ENCODE results near the gene LURAP1L. TPM values are rescaled to one million over a fixed set of nuclear protein-coding genes. Genes with fewer than 3 reads are reported as not detected.

Gene LURAP1L
- total and polyA plus RNA-seq, 2 of the 4 experiments (the other 2 are of a cell fraction) = 6.1 to 10.6 TPM

DNA sequence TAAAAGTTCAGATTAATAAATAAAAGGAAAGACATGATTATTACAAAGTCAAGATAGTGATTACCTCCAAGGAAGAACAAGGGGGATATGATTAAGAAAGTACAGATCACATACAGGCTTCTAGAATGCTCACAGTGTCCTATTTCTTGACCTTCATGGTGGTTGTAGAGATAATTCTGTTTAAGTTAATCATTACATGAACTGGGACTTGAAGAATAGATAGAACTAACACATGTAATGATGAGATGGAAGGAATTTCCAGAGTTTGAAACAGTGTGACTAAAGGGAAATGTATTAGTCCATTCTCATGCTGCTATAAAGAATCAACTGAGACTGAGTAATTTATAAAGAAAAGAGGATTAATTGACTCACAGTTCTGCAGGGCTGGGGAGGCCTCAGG lies 72.7 kb downstream of the LURAP1L start:
- no peak overlapping the region for H3K14ac ChIP-seq (replicated peaks; ENCODE audit: low read depth, low read length)
- H3K27me3 ChIP-seq (ENCODE audit: control insufficient read depth, insufficient read depth, low read length) = no peaks in the 10 kb centered on the region
- intact Hi-C loops (cut with micrococcal nuclease) = no loop called here
- no peak overlapping the region for H2AFZ ChIP-seq (replicated peaks; ENCODE audit: low read length, poor library complexity)
- 0 out of 2 replicates have a peak overlapping the region, but pooled peaks have one; percentile 69 for H3K18ac ChIP-seq (ENCODE audit: low read depth, low read length)
- no peak overlapping the region for H2BK20ac ChIP-seq (ENCODE audit: low read depth, low read length)
- H2AK9ac ChIP-seq (replicated peaks; ENCODE audit: low read depth, low read length, poor library complexity) = no peak overlapping the region
- no peak overlapping the region for H3K4ac ChIP-seq (ENCODE audit: low read depth, low read length)
- ChIA-PET POLR2A (ENCODE audit: unreplicated experiment) (no interaction called here), CTCF (no interaction called here)
- H3K4me3 ChIP-seq (ENCODE audit: insufficient read depth, low read depth, low read length) = no peak overlapping the region
- H3K4me2 ChIP-seq (ENCODE audit: low read depth, low read length) = no peak overlapping the region
- peak; percentile 53 for DNase-seq
- no TSS peak for BruUV-seq (replicated peaks)
- H4K20me1 ChIP-seq (ENCODE audit: insufficient read depth, low read length) = no peaks in the 10 kb centered on the region
- no peak for ATAC-seq (ENCODE audit: low read depth)
- H3K9me3 ChIP-seq (ENCODE audit: control insufficient read depth, insufficient read depth, low read length) = no peaks in the 10 kb centered on the region
- in situ Hi-C loops (cut with MboI; ENCODE audit: low sequenced_read_pairs) = no loop called here
- no peak overlapping the region for H2AK5ac ChIP-seq (ENCODE audit: low read depth, low read length)
- no peak overlapping the region for H3K56ac ChIP-seq (ENCODE audit: extremely low read depth, insufficient read depth, low read length)
- no peaks in the 10 kb centered on the region for H3K79me1 ChIP-seq (ENCODE audit: low read depth in 1 of 2, low read length in 2 of 2)
- TF ChIP-seq RCOR1 (IDR thresholded peaks at IDR 0.05; ENCODE audit: insufficient replicate concordance, low read length) = no peak
- TF ChIP-seq CHD1 (IDR thresholded peaks at IDR 0.05; ENCODE audit: low read depth, low read length) = no peak
- no peak for TF ChIP-seq RAD21 (IDR thresholded peaks at IDR 0.05; ENCODE audit: low read length)
- TF ChIP-seq FOS (IDR thresholded peaks at IDR 0.05; ENCODE audit: low read depth, low read length) = no peak
- no peak for TF ChIP-seq RFX5 (IDR thresholded peaks at IDR 0.05; ENCODE audit: low read depth, low read length)
- no peak for TF ChIP-seq NFE2L2 (IDR thresholded peaks at IDR 0.05; ENCODE audit: low read depth, low read length)
- TF ChIP-seq CEBPB (IDR thresholded peaks at IDR 0.05; ENCODE audit: low read depth, low read length) = no peak
- no peak for TF ChIP-seq MAZ (IDR thresholded peaks at IDR 0.05; ENCODE audit: borderline replicate concordance, low read depth, low read length)
- no peak for TF ChIP-seq POLR2A (IDR thresholded peaks at IDR 0.05; ENCODE audit: low read depth, low read length)
- TF ChIP-seq, protein P1, sequence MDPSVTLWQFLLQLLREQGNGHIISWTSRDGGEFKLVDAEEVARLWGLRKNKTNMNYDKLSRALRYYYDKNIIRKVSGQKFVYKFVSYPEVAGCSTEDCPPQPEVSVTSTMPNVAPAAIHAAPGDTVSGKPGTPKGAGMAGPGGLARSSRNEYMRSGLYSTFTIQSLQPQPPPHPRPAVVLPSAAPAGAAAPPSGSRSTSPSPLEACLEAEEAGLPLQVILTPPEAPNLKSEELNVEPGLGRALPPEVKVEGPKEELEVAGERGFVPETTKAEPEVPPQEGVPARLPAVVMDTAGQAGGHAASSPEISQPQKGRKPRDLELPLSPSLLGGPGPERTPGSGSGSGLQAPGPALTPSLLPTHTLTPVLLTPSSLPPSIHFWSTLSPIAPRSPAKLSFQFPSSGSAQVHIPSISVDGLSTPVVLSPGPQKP (IDR thresholded peaks at IDR 0.05; ENCODE audit: borderline replicate concordance, low read depth, low read length) = no peak
- TF ChIP-seq MXI1 (IDR thresholded peaks at IDR 0.05; ENCODE audit: borderline replicate concordance, low read depth, low read length) = no peak
- no peak for TF ChIP-seq MAFK (IDR thresholded peaks at IDR 0.05; ENCODE audit: low read depth, low read length)
- TF ChIP-seq, protein P2, sequence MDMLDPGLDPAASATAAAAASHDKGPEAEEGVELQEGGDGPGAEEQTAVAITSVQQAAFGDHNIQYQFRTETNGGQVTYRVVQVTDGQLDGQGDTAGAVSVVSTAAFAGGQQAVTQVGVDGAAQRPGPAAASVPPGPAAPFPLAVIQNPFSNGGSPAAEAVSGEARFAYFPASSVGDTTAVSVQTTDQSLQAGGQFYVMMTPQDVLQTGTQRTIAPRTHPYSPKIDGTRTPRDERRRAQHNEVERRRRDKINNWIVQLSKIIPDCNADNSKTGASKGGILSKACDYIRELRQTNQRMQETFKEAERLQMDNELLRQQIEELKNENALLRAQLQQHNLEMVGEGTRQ (IDR thresholded peaks at IDR 0.05; ENCODE audit: low read depth, low read length) = no peak
- no peak overlapping the region for H4K91ac ChIP-seq (ENCODE audit: insufficient read depth, low read depth, low read length)
- peak overlapping the region; percentile 72 for H2BK5ac ChIP-seq (ENCODE audit: low read depth, low read length, poor library complexity, severe bottlenecking)
- H3K9me1 ChIP-seq (ENCODE audit: insufficient read depth, low read length) = no peaks in the 10 kb centered on the region
- no peak overlapping the region for H3K9ac ChIP-seq (ENCODE audit: low read depth, low read length)
- H3K36me3 ChIP-seq (ENCODE audit: control insufficient read depth, insufficient read depth, low read length) = no peaks in the 10 kb centered on the region
- dilution Hi-C loops (cut with HindIII; ENCODE audit: low sequenced_read_pairs, unreplicated experiment) = no loop called here
- H4K5ac ChIP-seq (ENCODE audit: low read depth, low read length) = no peak overlapping the region
- no peaks in the 10 kb centered on the region for H3K4me1 ChIP-seq (ENCODE audit: control insufficient read depth, insufficient read depth, low read length)
- no peak overlapping the region for H3K23ac ChIP-seq (ENCODE audit: low read depth, low read length)
- H2BK120ac ChIP-seq (ENCODE audit: low read depth, low read length) = no peak overlapping the region
- H3K27ac ChIP-seq (ENCODE audit: insufficient read depth, low read length) = peak overlapping the region; percentile 22; the same call in 1 of the 2 replicates
- H4K8ac ChIP-seq (ENCODE audit: low read depth in 2 of 2, low read length in 2 of 2) = no peak overlapping the region
- H2BK15ac ChIP-seq (ENCODE audit: low read depth, low read length) = no peak overlapping the region

Measured in IMR-90 (cell line).